GM21390 (cell line): ENCODE data around the gene GABRA6.
"Not testable (repeated sequence)": the region's sequence is repeated elsewhere in the genome, so short reads cannot be mapped to it uniquely, and the experiment has no call there.

Experiments used
- ATAC-seq: cut with Tn5 transposase; IDR thresholded peaks from one replicate; pipeline ENCODE4 v1.9.1; 2021; ENCODE audit not compliant: unreplicated experiment

GABRA6 gene

DNA sequence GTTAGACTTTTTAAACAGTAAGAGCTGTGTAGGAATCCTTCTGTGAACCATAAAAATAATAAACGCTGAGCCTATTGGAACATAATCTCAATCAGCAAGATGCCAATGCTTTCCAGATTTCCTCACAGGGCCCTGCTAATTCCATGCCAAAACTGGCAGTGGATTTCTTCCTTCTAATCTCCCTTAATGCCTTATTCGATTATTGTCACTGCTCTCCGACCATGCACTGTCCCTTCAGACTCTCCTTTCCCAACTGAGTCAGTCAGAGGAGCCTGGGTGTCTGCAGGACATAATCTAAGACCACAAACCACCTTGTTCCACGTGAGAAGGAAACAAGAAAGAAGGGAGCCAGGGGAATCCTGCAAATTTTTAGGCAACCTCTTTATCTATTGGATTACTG, at the start of gene GABRA6:
Gene GABRA6 (plus strand): TSS at position 261 of the 400 bp plus-strand sequence. CDS start 269 bp downstream, outside the sequence.
- no peak for ATAC-seq

DNA sequence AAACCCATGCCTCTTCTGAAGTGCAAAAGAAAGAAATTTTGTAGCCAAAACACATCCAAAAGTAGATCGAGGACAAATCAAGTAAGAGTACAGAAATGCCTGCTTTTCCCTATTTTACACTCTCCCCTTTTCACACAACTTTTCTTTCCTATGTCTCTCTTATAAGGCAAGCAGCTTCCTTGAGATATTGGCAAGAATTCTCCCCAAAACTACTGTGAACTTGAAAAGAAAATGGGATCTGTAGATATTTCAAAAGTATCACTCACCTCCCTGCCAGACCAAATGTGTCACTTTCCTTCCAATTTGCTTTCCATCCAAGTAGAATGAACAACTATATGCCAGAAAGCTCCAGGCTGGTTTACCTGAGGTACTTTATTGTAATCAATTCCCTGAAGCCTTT, 47.9 kb upstream of the GABRA6 start:
- no peak for ATAC-seq

DNA sequence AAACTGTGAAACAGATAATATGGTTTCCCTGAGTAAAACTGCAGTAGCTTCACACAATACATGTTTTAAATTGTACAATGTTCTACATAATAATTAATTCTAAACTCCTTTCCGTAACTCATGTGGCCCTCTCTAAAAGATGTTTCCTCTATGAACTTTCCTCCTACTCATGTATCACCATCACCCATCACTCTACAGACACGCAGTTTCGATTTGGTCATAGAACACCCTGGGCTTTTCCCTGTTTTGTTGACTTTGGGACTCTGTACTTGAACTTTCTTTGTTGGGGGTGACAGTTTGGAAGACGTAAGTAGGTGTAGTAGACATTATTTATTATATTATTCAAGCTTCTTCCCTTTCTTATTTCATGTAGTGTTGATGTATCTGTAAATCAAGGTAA, 44.1 kb upstream of the GABRA6 start:
- ATAC-seq: no peak

DNA sequence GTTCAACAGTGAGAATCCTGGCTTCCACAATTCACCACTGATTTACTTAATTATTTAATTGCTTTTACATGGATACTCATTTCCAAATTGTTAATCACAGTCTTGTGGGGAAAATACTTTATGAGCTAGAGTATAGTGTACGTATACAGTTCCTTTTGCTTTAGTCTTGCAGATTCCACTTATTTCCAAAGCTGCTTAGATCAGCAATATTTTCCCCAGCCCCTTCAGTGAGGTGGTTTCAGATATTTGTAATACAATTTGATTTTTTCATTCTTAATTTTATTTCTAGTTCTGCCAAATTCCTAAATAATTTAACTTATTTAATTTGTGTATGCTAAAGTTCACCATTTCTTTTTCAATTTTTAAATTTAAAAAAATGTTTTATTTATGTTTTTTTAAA, 40.3 kb upstream of the GABRA6 start:
- ATAC-seq: no peak

DNA sequence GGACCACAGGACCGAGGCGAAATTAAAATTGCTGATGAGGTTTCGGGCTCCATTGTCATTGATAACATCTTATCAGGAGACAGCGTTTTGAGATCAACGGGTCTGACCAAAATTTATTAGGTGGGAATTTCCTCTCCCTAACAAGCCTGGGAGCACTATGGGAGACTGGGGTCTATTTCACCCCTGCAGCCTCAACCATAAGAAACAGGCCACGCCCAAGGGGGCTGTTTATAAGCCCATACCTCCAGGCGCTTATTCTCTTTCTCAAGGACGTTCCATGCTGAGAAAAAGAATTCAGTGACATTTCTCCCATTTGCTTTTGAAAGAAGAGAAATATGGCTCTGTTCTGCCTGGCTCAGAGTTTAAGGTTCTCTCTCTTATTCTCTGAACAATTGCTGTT, 33.6 kb upstream of the GABRA6 start:
- ATAC-seq: not testable (repeated sequence)

DNA sequence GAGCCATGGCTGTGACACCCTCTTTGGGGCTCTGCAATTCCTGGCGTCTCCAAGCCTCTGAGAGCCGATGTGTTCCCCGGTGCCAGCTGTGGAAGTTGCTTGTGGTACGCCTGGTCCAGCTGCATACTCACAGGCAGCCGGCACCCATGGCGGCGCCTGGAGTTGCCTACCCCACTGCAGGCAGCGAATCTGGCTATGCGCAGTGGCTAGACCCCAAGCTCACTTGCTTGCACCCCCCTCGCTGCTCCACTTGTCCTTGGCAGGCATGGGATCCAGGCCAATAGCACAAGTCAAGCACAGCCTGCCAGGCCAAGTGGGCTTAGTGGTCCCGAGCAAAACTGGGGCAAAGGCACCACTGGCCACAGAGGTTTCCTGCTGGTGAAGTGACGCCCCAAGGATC, 24.7 kb upstream of the GABRA6 start:
- ATAC-seq: no peak

DNA sequence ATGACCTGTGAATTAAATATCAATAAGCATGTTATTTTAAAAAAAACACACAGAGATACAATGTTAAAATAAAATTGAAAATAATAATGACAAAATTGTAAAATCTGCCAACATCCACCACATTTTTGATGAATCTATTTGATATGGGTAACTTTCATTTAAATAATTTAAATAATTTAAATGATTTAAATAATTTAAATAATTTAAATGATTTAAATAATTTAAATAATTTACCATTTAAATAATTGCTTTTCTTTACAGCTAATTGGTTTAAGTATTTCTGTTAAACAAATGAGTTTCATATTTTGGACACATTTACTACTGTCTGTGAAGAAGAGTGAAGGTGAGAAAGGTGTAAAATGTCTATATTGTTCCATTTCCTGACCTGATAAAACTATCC, 22.1 kb upstream of the GABRA6 start:
- ATAC-seq: no peak

DNA sequence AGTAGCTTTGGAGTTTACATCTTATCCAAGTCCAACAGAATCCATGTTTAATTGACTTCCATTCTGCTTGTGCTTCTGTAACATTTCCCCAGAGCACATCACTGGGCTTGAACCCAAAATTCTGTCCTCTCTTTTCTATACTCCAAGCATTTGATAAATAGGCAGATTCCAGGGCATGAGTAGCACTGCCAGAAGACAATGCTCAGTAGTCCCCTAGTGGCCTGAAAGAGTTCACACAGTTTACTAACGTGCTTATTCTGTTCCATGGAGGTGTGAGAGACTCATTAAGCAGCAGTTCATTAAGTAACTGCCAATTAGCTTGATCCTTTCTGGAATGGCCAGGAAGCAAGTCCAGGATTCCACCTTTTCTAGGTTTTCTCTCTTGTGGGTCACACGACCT, 9.4 kb upstream of the GABRA6 start:
- peak; percentile 77 for ATAC-seq

DNA sequence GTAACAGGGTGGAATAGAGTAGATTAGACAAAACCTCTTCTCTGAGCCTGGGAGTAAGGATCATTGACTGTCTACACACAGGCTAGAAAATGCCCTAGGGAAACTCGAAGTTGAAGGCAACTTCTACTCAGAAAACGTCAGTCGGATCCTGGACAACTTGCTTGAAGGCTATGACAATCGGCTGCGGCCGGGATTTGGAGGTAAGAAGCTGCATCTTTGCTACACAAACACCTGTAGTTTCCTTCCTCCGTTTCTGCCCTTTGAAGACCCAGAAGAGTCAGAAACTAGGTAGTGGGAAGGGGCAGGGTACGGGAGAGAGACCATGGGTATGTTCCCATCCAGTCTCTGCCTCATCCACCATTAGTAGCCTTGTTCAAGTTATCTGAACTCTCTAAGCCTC, 628 bp downstream of the GABRA6 start:
- ATAC-seq: no peak

DNA sequence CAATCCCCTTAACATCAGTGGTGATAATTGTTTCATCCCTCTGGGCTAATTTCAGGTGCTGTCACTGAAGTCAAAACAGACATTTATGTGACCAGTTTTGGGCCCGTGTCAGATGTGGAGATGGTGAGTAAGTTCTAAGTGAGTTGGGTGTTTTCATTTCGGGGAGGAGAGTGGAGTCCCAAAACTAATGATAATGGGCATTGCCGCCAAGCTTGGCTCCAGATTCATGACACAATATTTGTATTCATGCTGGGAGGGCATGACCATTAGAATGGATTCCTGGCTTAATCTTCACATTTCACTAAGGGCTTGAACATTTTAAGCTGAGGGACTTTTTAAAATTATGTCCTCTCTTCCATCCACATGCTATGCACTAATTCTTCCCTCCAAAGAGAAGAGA, 1.4 kb downstream of the GABRA6 start:
- no peak for ATAC-seq

DNA sequence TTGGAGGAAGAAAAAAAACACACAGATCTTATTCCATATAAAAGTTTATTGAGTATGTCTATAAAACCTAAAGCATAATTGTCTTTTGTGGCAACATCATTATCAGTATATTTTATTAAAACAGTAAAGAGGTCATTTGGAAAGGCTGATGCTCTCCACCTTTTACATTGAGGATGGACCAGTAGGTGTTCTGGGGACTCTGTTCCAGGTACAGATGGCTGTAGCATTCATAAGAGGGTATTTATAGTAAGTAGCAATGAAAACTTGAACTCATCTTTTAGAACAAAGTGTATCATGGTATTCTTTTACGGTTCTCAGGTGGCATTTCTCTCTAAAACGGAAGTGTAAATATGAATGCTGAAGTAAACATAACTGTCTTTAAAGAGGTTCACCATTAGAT, 1.8 kb downstream of the GABRA6 start:
- ATAC-seq: no peak

DNA sequence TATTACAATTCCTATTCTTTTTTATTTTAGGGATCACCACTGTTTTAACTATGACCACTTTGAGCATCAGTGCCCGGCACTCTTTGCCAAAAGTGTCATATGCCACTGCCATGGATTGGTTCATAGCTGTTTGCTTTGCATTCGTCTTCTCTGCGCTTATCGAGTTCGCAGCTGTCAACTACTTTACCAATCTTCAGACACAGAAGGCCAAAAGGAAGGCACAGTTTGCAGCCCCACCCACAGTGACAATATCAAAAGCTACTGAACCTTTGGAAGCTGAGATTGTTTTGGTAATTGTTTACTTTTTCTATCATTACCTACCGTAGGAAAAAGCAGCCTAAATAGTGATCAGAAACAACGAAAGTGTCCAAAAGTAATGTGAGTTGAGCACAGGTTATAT, 6.4 kb downstream of the GABRA6 start:
- no peak for ATAC-seq

DNA sequence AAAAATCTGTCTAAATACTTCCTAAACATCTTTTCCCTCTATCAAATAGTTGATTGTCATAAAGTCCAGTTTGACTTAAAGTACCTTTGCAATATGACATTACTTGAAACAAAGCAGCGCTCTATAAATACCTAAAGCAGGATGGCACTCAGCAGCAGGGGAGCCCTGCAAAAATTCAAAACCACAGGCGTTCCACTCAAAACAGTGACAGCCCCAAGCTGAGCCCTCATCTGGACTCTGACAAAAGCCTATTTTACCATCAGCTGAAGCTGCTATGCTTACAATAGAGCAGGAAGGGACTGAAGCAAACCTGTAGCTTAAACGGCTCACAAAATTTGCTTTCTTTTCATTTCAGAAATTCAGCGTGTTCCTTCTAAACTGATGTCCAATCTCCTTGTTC, 11.5 kb downstream of the GABRA6 start:
- no peak for ATAC-seq

DNA sequence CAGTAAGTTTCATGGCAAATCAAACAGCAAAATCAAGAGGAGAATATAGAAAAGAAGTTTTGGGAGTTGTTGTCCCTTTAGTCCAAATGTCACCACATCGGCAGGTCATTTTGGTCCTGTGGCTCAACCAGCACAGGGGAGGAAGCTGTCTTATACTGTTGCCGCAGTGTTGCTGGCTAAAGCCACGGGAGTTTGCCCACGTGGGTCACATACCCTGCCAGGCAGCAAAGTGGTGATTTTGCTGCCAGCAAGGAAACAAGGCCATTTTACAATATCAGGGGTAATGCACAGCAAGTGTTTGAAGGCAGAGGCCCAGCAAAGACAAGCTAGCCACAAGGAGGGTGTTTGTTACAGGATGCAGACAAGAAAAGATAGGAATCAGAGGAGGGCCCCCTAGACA, 14.5 kb downstream of the GABRA6 start:
- ATAC-seq: no peak

DNA sequence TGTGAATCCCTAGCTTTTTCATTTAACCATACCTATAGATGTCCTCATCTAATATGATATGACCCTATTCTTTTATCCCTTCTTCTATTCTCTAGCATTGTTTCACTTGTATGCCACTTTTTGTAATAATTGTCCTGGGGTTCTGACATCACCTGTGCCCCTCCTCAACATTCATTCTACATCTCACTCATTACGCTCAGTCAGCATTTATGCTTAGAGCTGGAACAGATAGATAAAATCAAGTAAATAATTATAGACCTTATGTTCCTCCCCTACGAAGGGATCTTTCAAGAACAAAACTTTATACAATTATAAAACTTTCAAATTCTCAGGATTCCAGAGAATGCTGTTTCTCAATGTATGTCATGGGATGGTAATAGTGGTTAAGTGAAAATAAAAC, 18.0 kb downstream of the GABRA6 start:
- no peak for ATAC-seq

DNA sequence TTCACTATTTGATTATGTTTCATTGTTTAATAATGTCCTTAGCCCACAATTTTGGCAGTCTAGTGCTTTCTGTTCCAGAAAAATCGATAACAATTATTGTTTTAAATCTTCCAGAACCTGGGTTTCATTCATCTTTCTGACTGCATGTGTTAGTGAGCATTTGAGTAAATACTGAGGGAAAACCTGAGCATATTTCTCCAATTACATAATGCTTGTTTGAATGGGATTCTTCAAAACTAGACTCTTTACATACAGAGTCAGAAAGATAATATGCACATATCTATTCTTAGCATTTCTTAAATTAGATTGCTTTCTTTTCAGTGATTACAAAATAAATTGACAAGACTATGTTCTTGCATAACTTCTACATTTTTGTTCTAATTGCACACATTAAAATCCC, 21.9 kb downstream of the GABRA6 start:
- no peak for ATAC-seq

DNA sequence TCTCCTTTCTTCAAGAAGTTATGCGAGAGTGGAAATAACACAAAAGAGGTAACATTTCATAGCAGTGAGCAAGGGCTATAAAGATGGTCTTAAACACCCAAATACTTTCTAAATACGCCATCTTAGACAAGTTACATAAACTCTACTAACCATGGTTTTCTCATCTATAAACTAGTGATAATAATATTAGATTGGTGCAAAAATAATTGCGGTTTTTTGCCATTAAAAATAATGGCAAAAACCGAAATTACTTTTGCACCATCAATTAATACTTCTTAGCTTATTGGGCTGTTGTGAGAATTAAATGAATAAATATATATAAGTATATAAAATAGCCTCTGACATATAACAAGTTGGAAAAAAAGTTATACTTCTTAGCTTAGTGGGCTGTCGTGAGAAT, 23.7 kb downstream of the GABRA6 start:
- ATAC-seq: no peak

DNA sequence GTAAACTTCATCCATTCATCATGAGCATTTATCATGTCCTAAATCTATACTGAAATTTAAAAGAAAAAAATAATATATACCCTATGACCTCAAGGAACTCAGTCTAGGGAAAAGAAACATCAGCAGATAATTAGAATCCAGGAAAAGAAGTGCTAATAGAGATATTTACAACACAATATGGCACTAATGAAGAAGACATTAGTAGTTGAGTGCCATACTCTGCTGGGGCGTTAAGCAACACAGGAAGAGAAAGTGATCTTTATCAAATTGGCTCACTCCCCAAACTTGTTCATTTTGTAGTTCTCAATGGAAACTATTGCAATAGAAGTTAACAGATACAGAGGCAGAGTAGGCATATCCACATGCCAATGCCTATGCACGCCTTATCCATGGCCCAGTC, 27.5 kb downstream of the GABRA6 start:
- no peak for ATAC-seq

DNA sequence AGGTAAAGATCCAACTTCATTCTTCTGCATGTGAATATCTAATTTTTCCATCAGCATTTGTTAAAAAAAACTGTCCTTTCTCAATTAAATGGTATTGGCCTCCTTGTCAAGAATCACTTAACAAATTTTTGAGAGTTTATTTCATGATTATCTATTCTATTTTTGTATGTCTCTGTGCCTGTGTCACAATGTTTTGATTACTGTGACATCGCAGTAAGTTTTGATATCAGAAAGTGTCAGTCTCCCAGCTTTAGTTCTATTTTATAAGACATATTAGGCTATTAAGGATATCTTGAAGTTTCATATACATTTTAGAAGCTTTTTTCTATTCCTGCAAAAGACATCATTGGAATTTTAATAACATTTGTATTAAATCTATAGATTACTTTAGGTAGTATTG, 33.6 kb downstream of the GABRA6 start:
- ATAC-seq: no peak

DNA sequence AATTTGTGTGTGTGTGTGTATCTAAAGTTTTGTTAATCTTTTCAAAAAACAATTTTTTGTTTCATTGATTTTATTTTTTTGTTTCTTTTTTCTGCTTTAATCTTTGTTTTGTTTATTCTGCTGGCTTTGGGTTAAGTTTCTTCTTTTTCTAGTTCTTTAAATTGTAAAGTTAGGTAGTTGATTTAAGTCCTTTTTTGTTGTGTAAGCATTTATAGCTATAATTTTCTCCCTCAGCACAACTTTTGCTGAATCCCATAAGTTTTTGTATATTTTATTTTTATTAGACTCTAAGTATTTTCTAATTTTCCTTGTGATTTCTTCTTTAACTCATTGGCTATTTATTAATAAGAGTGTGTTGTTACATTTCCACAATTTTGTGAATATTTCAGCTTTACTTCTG, 34.9 kb downstream of the GABRA6 start:
- no peak for ATAC-seq

DNA sequence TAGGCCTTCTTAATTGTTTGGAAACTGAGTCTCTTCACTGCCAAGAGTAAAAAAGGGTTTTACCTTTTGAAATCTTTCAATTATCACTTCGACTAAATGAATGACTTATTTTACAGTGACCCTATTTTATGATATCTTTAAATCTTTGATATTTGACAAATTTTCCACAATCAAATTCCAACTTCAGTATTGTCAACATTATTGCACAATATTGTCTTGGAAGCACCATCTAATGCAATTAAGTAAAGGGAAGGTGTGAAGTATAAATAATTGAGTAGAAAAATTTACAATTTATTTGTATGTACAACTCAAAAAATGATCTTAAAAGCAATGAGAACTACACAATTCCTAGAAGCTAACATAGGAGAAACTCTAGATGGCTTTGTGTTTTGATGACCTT, 49.2 kb downstream of the GABRA6 start:
- ATAC-seq: no peak

DNA sequence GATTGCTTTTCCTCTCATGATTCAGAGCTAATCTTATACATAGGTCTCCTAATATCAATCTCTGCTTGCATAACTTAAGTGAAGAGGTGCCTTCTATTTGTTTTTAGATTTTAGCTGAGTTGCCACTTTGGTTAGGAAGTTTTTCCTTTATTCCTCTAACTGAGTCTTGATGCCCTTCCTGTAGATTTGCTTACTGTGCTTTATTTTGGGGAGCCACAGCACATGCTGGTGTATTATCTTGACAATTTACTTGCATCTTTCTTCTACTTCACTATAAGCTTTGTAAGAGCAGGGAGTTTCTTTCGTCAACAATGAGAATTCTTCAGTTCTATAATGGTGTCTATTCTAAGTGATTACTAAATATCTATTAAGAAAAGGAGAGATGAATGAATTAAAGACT, 54.9 kb downstream of the GABRA6 start:
- ATAC-seq: no peak

DNA sequence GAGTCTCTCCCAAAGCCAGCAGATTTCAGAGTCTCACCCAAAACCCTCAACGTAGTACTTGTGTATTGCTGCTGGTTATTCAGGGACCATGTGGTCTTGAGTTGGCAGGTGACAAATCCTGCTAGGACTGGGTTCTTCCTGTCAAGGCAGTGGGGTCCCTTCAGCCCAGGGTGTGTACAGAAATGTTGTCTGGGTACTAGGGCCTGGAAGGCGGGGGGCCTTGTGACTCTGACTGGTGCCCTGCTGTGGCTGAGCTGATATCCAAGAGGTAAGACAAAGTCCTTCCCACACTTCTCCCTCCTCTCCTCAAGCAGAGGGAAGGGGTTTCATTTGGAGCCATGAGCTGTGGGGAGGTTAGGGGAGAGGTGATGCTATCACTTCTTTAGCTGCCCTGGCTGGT, 58.8 kb downstream of the GABRA6 start:
- ATAC-seq: no peak

DNA sequence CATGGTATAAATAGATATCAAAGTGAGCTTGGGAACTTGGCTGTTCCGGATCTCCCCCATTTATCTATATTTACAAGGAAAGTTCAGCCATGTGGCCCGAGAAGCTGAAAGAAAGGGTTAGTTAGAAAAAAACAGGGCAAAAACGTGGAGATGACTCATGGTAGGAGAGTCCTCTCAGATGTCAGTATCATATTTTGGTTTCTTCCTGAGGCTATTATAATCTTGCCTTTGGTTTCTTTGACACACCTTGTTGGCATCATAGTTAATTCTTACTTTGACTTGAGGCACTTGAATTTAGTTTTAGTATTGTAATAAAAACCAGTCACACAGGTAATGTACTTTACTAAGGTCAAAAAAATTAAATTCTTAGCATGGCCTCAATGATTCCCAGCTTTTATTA, 59.9 kb downstream of the GABRA6 start:
- no peak for ATAC-seq
